ENCODE data around the gene ACACB.

The ACACB gene

DNA sequence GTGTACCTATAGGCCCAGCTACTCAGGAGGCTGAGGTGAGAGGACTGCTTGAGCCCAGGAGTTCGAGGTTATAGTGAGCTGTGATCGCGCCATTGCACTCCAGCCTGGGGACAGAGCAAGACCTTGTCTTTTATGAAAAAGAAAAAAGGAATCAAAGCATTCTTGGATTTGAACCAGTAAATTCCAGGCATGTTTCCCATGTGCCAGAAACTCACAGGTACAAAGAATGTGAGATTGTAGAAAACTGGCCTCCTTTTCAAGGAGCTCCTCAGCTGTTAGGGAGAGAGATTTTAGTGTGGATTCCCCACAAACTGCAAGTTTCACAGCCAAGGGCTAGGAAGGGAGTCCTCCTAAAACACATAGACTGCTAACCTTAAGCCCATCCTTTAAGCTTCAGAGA lies 97.7 kb downstream of the ACACB start:
- DNase-seq (ENCODE audit: low read depth in 2 of 2) = no peak

DNA sequence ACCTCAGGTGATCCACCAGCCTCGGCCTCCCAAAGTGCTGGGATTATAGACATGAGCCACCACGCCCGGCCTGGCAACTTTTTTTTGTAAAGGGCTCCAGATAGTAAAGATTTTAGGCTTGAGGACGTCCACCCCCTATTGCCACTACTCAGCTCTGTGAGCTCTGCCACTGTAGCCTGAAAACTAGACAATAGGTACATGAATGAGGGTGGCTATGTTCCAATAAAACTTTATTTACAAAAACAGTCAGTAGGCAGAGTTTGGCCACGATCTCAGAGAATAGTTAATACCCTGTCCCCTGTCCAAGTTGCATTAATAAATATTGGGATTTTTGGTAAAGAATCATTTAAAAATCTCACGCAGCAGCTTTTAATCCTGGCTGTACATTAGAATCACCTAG lies 102.6 kb downstream of the ACACB start:
- DNase-seq (ENCODE audit: low read depth in 2 of 2) = no peak

DNA sequence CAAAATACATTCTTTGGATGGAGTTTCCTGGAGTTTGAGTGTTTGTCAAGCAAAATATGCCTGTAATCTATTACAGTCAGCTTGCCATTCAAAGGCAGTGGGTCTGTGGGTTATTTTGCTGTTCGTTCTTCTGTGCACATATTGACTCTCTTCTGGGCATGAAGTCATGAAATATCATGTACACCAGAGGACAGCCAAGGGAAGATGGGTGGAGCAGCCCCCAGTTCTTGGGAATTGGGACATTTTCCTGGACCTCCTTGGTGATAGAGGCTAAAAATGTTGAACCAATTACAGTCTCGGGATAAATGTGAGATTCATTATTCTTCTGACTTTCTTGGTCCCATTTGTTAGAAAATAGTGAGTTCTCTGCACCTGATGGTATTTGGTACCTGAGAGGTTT lies 103.6 kb downstream of the ACACB start:
- DNase-seq (ENCODE audit: low read depth in 2 of 2) = no peak

DNA sequence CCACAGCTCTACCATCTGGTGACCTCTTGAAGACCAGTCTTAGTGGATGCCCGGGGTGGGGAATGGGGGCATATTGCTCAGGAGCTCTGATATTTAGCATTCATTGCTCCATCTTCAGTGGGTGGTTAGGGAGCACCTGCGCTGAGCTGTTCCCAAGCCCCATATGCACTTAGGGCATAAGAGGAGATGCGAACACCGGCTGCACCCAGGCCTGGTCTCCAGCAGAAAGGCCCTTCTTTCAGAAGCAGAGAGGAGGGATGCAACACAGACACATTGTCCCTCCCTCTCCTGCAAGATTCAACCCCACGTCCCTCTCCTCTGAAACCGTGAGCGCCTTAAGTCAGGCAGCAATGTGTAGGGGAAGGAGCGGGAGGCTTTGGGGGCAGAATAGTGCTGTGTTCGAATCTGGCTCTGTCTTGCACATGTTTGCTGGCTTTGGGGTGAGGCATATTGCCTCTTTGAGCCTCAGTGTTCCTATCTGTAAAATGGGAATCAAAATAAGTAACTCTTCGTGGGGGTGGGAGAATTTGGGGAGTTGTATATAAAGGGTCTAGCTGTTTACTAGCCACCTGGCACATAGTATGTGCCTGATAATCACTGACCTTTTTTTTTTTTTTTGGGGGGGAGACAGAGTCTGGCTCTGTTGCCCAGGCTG lies 105.0 kb downstream of the ACACB start:
- no peak for DNase-seq (ENCODE audit: low read depth in 2 of 2)

DNA sequence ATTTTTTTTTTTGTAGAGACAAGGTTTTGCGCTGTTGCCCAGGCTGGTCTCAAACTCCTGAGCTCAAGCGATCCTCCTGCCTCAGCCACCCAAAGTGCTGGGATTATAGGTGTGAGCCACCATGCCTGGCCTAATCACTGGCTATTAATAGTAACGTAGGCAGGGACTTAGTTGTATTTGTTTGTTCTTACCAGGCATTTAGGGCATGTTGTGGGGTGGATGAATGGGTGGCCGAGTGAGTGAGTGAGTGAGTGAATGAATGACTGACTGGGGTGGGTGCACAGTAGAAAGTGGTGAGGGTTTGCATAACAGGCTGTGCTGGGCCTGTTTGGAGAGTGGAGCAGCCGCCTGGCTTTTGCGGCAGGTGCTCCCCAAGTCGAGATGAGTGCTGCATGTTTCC lies 105.7 kb downstream of the ACACB start:
- no peak for DNase-seq (ENCODE audit: low read depth in 2 of 2)

DNA sequence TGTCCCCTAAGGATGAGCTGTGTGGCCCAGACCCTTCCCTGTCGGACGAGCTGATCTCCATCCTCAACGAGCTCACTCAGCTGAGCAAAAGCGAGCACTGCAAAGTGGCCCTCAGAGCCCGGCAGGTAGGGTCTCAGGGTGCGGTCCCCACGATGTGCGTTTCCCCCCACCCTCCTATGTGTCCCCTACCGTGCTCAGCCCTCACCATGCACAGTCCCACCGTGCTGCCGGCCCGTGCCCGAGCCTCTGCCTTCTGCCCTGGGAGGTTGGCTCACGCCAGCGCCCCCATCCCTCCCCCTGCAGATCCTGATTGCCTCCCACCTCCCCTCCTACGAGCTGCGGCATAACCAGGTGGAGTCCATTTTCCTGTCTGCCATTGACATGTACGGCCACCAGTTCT lies 106.1 kb downstream of the ACACB start:
- no peak for DNase-seq (ENCODE audit: low read depth in 2 of 2)

DNA sequence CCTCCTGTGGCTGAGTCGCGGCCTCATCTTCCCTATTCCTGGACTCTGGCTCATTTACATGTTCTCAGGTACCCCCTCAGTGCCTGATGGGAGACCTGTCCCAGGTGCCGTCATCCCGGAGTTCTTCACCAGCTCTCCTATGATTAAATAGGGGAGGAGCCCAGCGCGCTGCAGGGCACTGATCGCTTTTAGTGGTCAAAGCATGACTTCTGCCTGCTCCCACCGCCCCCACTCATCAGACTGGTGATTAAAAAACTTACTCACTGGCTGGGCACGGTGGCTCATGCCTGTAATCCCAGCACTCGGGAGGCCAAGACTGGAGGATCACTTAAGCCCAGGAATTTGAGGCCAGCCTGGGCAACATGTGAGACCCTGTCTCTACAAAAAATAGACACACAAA lies 106.8 kb downstream of the ACACB start:
- DNase-seq (ENCODE audit: low read depth in 2 of 2) = no peak

DNA sequence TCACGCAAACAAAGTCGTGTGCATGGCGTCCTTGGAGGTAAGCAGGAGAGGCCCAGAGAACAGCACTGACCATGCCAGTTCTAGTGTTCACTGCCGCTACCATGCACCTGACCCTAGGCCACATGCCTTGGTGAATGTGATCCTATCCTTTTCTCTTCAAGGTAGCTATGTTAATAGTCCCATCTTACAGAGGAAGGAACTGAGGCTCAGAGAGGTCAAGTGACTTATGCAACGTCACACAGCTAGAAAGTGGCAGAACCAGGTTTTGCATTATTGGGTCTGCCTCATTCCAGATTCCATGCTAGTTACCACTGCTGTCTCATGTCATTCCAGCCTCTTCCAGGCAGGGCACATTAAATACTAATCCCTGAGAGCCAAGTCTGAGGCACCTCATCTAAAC lies 107.5 kb downstream of the ACACB start:
- DNase-seq (ENCODE audit: low read depth in 2 of 2) = no peak

DNA sequence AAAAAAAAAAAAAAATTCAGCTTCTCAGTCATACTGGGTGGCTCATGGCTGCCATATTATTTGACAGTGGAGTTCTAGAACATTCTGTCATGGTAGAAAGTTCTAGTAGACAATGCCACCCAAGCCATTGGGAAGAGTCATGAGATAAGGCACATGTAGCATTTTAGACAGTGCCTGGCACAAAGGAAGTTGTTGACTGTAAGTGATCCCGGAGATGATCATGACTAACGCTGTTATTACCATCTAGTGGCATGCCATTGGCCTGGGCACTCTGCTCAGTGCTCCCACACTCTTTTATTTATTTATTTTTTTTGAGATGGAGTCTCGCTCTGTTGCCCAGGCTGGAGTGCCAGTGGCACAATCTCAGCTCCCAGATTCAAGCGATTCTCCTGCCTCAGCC lies 112.3 kb downstream of the ACACB start:
- DNase-seq (ENCODE audit: low read depth in 2 of 2) = no peak

DNA sequence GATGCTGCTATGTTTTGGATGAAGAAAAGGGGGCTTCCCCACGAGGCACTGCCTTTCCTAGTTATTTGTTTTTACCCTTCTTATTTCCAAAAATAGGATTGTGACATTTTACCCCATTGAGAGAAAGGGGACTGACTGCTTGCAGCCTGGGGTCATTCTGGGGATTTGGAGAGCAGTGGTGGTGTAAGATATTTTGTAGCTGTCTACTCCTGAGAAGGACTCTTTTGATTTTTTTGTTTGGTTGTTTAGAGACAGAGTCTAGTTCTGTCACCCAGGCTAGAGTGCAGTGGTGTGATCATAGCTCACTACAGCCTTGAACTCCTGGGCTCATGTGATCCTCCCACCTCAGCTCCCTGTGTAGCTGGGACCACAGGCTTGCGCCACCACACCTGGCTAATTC lies 113.8 kb downstream of the ACACB start:
- no peak for DNase-seq (ENCODE audit: low read depth in 2 of 2)

DNA sequence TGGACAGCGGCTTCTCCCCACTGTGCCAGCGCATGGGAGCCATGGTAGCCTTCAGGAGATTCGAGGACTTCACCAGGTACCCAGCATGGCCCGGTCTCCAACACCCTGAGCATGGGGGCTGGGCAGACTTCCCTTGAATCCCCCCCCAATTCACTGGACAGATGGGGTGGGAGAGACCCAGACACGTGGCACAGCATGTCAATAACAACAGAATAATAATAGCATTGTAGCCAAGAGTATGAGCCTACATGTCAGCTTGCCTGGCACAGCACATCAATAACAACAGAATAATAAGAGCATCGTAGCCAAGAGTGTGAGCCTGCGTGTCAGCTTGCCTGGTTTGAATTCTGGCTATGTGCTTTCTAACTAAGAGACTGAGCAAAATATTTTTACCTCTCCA lies 116.3 kb downstream of the ACACB start:
- DNase-seq (ENCODE audit: low read depth in 2 of 2) = no peak

DNA sequence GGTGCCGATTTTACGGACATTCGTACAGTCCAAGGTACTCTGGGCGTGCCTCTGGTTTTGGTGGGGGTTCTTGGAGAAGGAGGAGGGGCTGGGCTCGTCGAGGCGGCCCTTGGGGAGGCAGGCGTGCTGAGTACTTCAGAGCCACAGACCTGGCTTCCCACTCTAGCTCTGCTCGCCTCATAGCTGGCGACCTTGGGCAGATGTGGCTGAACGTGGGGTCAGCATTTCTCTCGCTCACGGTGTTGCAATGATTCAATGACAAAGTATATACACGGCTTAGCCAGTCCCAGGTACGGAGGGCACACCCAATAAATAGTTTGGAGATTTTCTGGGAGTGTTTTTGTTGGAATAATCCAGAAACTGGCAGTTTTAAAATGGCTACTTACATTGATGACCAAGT lies 117.6 kb downstream of the ACACB start:
- no peak for DNase-seq (ENCODE audit: low read depth in 2 of 2)

DNA sequence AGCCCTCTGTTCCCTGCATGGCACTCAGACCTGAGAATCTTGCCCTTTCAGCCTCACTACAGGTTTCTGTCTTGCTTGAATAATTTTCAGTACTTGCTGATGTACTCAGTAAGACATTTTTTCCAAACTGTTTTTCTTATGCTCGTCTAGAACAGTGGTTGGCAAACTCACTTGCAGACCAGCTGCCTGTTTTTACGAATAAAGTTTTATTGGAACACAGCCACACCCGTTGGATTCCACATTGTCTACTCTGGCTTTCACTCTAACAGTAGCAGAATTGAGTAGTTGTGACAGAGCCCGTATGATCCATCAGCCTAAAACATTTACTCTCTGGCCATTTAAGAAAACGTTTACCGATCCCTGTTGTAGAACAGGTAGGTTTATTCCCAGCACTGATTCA lies 119.9 kb downstream of the ACACB start:
- no peak for DNase-seq (ENCODE audit: low read depth in 2 of 2)

DNA sequence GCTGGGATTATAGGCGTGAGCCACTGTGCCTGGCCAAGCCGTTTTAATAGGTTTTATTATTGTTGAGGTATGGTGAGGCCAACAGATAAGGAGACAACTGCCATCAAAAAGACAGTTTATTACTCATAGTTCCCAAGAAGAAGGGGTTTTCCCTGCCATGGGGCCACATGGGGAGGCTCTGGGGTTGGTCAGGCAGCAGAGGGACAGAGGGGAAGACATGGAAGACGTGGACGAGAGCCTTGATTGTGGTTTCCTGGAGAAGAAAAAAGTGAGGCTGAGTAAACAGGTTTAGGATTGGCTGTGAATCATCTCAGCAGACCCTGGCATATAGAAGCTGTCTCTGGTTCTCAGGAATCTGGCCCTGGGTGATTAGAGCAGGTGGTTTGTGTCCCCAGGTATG lies 122.8 kb downstream of the ACACB start:
- DNase-seq (ENCODE audit: low read depth in 2 of 2) = no peak

DNA sequence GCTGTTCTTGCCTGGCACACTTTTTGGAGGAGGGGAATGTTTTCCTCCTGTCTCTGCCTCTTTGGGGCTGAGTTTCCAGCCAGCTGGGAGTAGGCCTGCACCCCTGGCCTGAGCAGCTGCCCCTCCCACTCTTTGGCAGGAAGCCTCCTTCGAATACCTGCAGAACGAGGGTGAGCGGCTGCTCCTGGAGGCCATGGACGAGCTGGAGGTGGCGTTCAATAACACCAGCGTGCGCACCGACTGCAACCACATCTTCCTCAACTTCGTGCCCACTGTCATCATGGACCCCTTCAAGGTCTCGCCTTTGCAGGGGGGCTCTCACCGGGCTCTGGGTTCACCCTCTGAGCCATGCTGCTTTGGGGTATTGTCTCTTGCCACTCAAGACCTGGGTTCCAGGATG lies 123.3 kb downstream of the ACACB start:
- no peak for DNase-seq (ENCODE audit: low read depth in 2 of 2)

DNA sequence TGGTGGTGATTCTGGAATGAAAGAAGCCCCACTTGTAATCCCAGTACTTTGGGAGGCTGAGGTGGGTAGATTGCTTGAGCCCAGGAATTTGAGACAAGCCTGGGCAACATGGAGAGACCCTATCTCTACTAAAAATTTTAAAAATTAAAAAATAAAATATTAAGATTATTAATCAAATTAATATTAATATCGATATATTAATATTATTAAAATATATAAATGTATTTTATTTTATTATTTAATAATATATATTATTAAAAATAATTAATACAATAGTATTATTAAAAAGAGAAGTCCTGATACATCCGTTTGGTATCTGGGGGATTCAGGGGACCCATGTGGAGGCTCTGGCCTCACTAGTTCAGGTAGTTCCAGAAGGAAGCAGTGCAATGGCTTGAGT lies 124.0 kb downstream of the ACACB start:
- no peak for DNase-seq (ENCODE audit: low read depth in 2 of 2)

DNA sequence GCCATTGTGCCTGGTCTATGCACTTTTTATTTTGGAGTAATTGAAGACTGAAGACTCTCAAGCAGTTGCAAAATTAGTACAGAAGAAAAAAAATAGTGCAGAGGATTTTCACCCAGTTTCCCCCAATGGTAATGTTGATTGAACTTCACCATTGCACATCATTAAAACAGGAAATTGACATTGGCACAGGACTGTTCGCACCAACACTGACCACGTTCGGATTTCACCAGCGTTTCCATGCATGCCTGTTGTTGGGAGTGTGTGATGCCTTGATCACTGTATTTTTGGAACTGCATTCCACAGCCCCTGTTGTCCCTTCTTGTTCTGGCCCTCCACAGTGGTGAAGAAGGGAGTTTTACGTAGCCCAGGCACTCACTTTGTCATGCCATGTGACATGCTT lies 125.5 kb downstream of the ACACB start:
- DNase-seq (ENCODE audit: low read depth in 2 of 2) = no peak

DNA sequence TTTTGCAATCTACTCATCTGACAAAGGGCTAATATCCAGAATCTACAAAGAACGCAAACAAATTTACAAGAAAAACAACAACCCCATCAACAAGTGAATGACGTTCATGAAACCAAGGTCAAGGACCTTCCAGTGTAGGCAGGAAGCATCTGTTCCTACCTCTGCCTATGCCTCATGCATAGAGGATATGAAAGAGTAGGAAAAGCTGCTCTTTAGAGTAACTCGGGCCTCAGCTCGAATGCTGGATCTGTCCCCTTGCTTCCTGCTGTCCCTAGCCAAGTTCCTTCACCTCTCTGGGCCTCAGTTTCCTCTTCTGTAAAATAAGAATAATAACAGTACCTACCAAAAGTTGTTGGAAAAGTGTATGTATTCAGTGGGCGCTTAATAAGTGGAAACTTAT lies 127.7 kb downstream of the ACACB start:
- no peak for DNase-seq (ENCODE audit: low read depth in 2 of 2)

DNA sequence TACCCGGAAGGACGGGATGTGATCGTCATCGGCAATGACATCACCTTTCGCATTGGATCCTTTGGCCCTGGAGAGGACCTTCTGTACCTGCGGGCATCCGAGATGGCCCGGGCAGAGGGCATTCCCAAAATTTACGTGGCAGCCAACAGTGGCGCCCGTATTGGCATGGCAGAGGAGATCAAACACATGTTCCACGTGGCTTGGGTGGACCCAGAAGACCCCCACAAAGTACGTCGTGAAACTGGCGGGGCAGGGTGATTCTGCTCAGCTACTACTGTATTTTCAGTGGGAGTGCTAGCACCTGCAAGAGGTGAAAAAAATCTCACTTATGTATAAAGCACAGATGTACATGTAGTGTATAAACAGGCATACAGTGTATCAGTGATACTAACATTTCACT lies 129.8 kb downstream of the ACACB start:
- DNase-seq (ENCODE audit: low read depth in 2 of 2) = no peak

DNA sequence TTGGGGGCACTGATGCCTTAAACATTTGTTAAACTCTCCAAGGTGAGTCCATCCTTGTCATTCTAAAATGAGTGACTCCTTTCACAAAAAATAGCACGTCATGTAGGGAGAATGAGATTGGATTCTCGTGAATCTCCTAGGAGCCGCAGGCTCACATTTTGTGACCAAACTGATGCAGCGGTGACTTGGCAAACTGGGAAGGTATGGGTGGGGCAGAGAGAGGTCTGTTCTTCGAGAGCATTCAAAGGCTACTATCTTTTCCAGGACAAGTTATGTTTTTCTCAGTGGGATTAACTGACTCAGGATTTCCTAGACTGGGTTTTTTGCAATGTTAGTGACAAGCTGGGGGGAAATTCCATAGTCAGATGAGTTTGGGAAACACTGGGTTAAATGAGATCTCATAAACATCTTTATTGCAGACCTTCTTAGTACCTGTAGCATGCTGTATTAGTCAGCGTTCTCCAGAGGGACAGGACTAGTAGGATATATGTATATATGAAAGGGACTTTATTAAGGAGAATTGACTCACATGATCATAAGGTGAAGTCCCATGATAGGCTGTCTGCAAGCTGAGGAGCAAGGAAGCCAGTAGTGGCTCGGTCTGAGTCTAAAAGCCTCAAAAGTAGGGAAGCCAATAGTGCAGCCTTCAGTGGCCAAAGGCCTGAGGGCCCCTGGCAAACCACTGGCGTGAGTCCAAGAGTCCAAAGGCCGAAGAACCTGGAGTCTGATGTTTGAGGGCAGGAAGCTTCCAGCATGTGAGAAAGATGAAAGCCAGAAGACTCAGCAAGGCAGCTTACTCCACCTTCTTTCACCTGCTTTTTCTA lies 131.7 kb downstream of the ACACB start:
- no peak for DNase-seq (ENCODE audit: low read depth in 2 of 2)

DNA sequence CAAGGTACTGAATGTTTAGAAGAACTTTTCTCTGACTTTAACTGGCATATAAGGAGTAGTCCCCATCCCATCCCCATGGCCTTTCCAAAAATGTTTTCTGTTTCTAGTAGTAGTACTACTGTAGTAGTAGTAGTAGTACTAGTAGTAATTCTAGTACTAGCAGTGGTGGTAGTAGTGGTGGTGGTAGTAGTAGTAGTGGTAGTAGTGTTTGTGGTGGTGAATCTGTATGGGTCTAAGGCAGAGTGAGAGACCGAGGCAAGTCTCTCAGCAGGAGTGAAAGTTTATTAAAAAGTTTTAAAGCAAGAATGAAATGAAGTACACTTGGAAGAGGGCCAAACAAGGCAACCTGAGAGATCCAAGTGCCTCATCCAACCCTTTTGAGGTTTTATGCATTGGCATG lies 134.1 kb downstream of the ACACB start:
- no peak for DNase-seq (ENCODE audit: low read depth in 2 of 2)

DNA sequence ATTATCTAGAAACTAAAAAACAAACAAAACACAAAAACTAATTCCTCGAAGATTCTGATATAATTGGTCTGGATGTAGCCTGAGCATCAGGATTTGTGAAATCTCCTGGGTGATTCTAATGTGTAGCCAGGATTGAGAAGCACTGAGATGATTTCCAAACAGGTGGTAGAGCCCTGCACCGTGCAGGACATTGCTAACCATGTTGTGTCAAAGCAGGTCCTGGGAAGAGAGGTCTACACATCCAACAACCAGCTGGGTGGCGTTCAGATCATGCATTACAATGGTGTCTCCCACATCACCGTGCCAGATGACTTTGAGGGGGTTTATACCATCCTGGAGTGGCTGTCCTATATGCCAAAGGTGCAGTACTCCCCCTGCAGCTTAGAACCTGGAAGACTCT lies 136.4 kb downstream of the ACACB start:
- no peak for DNase-seq (ENCODE audit: low read depth in 2 of 2)

DNA sequence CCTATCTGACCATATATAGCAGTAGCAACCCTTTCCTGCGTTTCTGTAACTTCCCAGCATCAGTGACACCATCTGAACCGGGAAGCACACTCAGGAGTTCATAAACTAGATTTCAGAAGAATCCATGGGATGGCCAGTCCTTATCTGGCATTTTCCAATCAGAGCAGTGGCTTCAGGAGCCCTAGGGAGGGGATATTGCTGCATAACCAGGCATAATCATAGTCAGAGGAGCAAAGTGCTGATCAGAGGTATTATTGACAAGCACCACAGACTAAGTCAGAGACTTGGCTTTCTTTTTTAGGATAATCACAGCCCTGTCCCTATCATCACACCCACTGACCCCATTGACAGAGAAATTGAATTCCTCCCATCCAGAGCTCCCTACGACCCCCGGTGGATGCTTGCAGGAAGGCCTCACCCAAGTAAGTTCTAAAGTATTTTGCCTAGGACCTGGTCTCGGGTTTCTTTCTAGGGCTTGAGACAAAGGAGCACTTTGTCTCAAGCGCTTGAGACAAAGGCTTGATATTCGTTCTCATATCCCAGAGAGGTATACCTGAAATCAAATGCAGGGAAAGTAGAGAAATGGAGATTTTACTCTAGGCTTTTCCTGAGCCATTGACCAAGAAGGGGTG lies 137.6 kb downstream of the ACACB start:
- DNase-seq (ENCODE audit: low read depth in 2 of 2) = no peak

All from stimulated activated CD4-positive, alpha-beta T cell treated with anti-CD3 and anti-CD28 coated beads, Interleukin-1b, Interleukin-23, amount 100 ng/mL, for 1 hour (primary cell).